Head of caudate nucleus (tissue), 42 donors: ENCODE measurements around the gene POMC.
A peak's percentile ranks its signal among the peaks of the same experiment; 100 is the strongest.
"Not testable (repeated sequence)": the region's sequence is repeated elsewhere in the genome, so short reads cannot be mapped to it uniquely, and the experiment has no call there.

Experiments
- DNase-seq, 42 donors: peaks; one replicate each; pipeline versions ENCODE4 v3.0.0 to v3.0.0-alpha.2; 2020 to 2021; ENCODE audit warnings: mixed read lengths in 7 of 42
- intact Hi-C: fragments of 100-400 bp; cut with DNase I; formaldehyde crosslinking; loops from one replicate; pipeline ENCODE4 v1.15.0; 2022

The POMC gene

GRCh38 chr2:25149646-25150045 lies 18.7 kb downstream of the POMC start:
- intact Hi-C loops, result no loop called here
- DNase-seq, result no peak

DNA sequence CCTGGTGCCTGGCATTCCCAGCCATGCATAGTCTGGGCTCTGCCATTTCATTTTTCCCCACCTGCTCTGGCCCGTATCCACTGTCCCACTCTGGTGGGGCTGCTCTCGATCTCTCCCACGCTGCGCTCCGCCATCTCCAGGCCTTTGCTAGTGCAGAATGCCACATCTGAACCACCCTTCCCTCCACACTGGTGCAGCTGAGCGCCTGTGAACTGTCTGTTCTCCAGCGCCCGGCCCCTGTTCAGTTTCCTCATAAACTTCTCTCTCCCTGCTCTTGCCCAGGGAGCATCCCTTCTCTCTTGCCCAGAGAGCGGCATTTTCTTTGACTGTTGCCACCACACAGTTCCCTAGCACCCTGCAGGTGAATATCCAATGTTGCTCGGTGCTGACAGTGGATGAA lies 21.5 kb downstream of the POMC start:
- intact Hi-C loops, result no loop called here
- no peak for DNase-seq

DNA sequence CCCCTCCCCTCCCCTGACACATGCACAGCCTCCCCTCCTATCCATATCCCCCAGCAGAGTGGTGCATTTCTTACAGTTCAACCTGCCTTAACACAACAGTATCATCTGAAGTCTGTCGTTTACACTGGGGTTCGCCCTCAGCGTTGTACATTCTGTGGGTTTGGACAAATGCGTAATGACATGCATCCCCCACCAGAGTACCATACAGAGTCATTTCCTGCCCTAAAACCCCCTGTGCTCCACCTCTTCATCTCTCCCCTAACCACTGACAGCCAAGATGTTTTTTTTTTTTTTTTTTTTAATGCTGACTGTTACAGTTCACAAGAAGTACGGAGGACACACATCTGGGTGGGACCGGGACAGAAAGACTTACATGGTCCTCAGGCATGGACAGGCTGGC lies 22.6 kb downstream of the POMC start:
- intact Hi-C loops, result no loop called here
- no peak for DNase-seq

- intact Hi-C loops, result no loop called here
- DNase-seq, result peak in 3 of 42 donors; percentile 38 to 55 (median 40)
Observed at GRCh38 chr2:25141120-25141519, 27.3 kb downstream of the POMC start.

DNA sequence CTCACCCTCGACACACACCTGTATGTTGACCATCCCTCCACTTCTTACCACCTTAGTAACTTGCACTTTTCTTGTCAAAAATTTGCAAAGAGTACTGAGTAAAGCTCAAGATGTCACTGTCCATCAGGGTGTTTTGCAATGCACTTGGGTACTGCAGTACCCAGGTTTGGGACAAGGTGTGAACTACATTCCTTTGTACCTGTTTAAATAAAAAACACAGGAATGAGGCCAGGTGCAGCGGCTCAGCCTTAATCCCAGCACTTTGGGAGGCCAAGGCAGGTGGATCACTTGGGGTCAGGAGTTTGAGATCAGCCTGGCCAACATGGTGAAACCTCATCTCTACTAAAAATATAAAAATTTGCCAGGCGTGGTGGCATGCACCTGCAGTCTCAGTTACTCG lies 27.8 kb downstream of the POMC start:
- intact Hi-C loops, DNase-seq: not testable (repeated sequence)

DNA sequence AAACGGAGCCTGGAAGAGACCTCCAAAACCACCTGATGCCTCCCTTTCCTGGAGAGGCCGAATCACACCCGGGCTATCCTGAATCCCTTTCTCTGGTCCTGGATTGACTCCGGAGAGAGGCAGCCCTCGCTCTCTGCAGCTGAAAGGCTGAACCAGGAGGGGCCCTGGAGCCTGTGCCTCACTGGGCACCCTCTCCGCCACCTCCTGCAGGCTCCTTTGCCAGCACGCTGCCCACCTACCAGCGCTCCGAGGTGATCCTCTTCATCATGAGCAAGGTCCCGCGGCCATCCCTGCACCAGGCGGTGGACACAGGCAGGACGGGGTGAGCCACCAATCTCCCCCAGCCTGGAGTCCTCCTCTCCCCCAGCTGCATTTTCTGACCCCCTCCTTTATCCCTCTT lies 35.7 kb downstream of the POMC start:
- DNase-seq, result no peak
- intact Hi-C loops, result no loop called here

DNA sequence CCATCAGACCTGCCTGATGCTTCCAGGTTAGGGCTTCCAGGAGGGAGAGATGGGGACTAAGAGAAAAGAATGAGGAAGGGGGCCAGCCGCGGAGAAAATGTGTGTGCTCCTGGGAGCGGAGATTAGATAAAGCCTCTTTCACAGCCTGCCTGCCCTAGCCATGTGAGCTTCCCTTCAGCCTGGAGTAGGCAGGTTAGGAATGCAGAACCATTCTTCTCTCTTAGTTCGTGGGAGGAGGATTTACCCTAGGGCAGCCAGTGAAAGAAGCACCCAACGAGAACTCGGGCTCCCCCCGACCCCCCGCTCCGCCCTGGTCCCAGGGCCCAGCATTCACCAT lies 36.1 kb downstream of the POMC start:
- DNase-seq, result peak in 5 of 42 donors; percentile 30 to 63 (median 43)
- intact Hi-C loops, result no loop called here

DNA sequence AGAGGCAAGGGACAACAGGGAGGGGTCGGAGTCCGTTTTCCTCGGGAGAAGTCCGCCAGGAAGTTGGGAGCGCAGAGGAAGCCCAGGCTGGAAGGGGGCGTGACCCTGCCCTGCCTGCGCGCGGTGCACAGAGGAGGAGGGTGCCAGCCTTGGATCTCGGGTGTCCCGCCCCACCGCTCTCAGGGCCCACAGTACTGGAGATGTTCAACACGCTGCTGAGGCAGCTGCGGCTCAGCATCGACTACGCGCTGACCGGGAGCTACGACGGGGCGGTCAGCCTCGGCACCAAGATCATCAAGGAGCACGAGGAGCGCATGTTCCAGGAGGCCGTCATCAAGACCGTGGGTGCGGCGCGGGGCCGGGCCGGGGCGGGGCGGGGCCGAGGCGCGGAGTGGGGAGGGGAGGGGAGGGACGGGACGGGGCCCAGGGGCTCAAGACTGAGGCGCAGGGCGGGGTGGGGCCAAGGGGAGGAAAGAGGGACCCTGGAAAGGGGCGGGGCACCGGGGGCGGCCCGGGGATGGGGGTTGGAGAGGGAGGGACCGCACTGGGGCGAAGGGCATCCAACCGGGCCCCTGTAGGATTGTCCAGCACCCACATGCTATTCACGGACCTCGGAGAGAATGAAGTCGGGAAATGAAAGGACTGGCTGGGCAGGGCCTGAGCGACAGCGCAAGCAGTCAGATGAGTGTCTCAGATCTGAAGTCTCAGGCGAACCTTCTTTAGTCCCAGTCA lies 36.6 kb downstream of the POMC start:
- intact Hi-C loops, result no loop called here

GRCh38 chr2:25131253-25131566 lies 37.2 kb downstream of the POMC start:
- intact Hi-C loops, result no loop called here
- no peak for DNase-seq

More for the DNA sequence above, 36.6 kb downstream of the POMC start:
- no peak for DNase-seq

DNA sequence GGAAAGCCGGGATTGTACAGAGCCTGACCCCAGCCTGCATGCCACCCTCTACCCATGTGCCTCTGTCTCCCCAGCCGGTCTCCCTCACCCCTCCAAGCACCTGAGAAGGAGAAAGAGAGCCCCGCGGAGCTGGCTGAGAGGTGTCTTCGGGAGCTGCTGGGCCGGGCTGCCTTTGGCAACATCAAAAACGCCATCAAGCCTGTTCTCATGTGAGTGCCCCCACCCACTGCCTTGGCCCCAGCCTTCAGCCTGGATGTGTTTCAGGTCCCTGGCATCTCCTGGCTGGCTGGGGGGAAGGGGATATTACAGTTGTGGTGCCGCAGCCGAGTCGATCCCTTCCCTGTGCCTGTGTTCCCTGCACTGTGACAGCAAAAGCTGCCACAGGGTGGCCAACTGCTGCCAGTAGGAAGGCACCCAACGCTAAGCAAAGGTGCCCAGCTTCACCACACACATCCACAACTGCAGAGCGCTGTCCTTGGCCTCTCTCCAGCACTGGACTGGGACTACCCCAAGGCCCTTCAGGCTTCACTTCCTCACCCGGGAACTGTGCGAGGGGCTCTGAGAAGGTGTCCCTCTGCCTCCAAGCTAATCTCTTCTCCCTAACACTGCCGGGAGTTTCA lies 38.4 kb downstream of the POMC start:
- intact Hi-C loops, result loop anchor here (2.0 to 10.0 kb wide), 3 partner anchors 55 to 157 kb away; partner anchors contain the start of gene EFR3B
- no peak for DNase-seq

DNA sequence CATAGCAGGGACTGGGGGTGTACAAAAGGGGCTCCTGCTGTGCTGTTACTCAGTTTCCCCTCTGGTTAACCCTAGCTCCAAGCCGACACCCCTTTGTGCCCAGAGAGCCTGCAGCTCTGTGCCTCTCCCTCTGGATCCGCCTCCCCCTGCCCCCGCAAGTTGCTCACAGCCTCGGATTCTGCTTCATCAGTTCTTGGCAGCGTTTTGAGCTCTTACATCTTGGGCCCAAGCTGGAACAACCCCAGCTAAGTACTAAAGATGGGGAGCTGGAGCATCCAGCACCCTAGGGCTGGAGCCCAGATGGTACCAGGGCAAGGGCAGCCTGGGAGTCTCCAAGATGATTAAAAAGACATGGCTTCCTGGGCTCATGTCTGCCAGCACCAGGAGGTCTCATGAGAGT lies 40.7 kb downstream of the POMC start:
- intact Hi-C loops, result loop anchor here (2.0 to 10.0 kb wide), 3 partner anchors 53 to 155 kb away; partner anchors contain the start of gene EFR3B

GRCh38 chr2:25127071-25127470 lies 41.3 kb downstream of the POMC start:
- DNase-seq, result not testable (repeated sequence)

More for the DNA sequence above, 40.7 kb downstream of the POMC start:
- peak in 39 of 42 donors; percentile 30 to 88 (median 64) for DNase-seq

DNA sequence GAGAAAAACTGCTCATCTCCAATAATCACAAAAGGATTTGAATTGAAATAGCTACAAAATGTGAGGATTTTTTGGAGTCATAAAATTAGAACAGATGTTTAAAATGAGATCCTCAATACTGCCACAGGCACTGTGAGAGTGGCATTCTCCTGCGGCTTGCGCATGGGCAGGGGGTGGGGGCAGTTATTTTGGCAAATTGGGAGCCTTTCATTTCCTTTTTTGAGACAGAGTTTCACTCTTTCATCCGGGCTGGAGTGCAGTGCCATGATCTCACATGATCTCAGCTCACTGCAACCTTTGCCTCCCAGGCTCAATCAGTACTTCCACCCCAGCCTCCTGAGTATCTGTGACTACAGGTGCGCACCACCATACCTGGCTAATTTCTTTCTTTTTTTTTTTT lies 42.4 kb downstream of the POMC start:
- intact Hi-C loops, result loop anchor here (10.0 kb wide), 2 partner anchors 51 to 81 kb away; partner anchors contain the start of gene EFR3B
- DNase-seq, result peak in 7 of 42 donors; percentile 27 to 48 (median 37)

More at GRCh38 chr2:25127071-25127470, 41.3 kb downstream of the POMC start:
- intact Hi-C loops, result loop anchor here (10.0 kb wide), 2 partner anchors 52 to 82 kb away; partner anchors contain the start of gene EFR3B

GRCh38 chr2:25125189-25125588 lies 43.2 kb downstream of the POMC start:
- intact Hi-C loops, result loop anchor here (10.0 kb wide), 2 partner anchors 50 to 80 kb away; partner anchors contain the start of gene EFR3B
- no peak for DNase-seq

DNA sequence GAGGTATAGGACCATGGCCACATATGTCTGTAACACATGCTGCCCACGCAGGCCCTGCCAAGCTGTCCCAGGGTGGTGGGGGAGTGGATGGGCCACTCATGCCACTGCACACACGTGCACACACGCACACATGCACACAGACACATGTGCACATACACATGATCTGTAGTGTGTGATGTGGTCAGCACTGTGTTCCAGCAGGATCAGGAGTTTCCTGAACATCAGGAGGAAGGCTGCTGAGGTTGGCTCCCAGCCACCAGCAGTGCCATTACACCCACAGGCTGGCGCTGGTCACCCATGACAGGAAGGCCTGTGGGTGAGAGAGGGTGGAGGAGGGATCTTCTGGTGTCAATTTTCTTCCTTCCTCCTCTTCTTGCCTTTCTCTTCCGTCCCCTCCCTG lies 44.7 kb downstream of the POMC start:
- intact Hi-C loops, result loop anchor here (10.0 kb wide), 2 partner anchors 49 to 79 kb away; partner anchors contain the start of gene EFR3B
- no peak for DNase-seq

DNA sequence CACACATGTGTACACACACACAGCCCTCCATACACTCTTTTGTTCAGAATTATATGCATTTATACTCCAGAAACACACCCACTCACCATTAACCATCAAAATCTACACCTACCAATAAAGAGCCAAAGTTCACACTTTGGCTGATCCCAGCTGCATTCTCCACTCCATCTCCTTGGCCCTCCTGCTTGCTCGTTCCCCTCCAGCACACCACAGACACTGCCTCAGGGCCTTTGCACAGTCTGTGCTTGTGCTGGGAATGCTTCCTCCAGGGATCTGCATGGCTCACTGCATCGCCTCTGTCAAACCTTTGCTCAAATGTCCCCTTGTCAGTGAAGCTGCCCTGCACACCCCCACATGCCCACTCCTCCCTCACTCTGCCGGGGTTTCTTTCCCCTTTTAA lies 46.0 kb downstream of the POMC start:
- intact Hi-C loops, result loop anchor here (10.0 kb wide), 2 partner anchors 48 to 78 kb away; partner anchors contain the start of gene EFR3B
- no peak for DNase-seq

GRCh38 chr2:25119263-25119662 lies 49.1 kb downstream of the POMC start:
- DNase-seq, result no peak
- intact Hi-C loops, result no loop called here

DNA sequence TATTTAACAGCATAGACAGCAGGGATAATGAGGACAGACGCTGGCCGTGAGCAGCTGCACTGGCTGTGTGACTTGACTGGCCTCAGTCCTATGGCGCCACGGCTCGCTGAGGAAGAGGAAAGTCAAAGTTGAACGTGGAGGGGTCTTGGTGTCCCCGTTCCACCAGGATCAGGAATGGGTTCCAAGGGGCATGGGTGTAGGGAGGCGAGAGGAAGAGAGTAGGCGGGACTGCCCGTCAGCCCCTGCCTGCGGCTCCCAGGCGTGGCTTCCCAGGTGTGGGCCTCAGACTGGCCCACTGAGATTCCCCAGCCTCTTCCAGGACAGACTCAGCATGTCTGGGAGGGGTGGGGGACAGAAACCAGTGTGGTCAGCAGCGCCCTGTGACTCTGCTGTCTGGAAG lies 51.4 kb downstream of the POMC start:
- intact Hi-C loops, result no loop called here
- DNase-seq, result no peak

DNA sequence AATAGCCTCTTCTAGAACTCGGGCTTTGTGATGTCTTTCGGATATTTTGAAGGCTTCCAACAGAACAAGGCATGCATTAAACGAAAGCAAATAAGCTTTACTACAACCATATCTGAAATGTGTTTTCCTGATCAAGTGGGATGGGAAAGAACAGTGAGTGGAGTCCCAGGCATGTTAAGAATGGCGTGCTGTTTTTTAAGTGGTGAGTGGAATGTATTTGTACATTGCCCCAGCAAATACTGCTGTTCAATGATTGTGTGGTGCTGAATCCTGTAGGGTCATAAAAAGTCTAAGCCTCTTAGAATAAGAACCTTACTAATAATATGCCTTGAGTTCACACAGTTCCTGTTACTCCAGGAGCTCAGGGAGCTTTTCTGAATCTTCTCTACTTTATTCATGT lies 52.5 kb downstream of the POMC start:
- DNase-seq, result no peak
- intact Hi-C loops, result no loop called here

- intact Hi-C loops, result no loop called here
- DNase-seq, result no peak
Observed at GRCh38 chr2:25115249-25115883, 53.0 kb downstream of the POMC start.
